ENCODE results near the gene RAI14.

- TF ChIP-seq CTCF (IDR thresholded peaks at IDR 0.05) = no peak
- TF ChIP-seq POLR2A (IDR thresholded peaks at IDR 0.05) = no peak
Measured at GRCh38 chr5:34869256-34869655, 213.1 kb downstream of the RAI14 start.

Measured in heart left ventricle (tissue), 13 donors.